H9 (cell line): ENCODE data around the gene TNFAIP3. TPM values are rescaled to one million over a fixed set of nuclear protein-coding genes. Genes with fewer than 3 reads are reported as not detected.
"Not testable (repeated sequence)": the region's sequence is repeated elsewhere in the genome, so short reads cannot be mapped to it uniquely, and the experiment has no call there.

Source experiments
- DNase-seq: peaks from one replicate; pipeline ENCODE4 v3.0.0-alpha.2; 2017
- H2AFZ ChIP-seq: one replicate; pipeline ENCODE4 v1.6.1; 2013; ENCODE audit warnings: mild to moderate bottlenecking, low read length, control low read depth, moderate library complexity
- H2AK5ac ChIP-seq: 2 replicates; pipeline ENCODE4 v1.6.1; 2013; ENCODE audit warnings: low read length, control low read depth, mixed read lengths; ENCODE audit not compliant: insufficient read length
- H2BK120ac ChIP-seq: one replicate; pipeline ENCODE4 v1.6.1; 2013; ENCODE audit warnings: low read depth, mild to moderate bottlenecking, low read length, control low read depth, inconsistent platforms; ENCODE audit not compliant: poor library complexity, severe bottlenecking
- H2BK12ac ChIP-seq: 2 replicates; pipeline ENCODE4 v1.6.1; 2013; ENCODE audit warnings: low read length, control low read depth, mixed read lengths, low read depth; ENCODE audit not compliant: insufficient read length
- H2BK15ac ChIP-seq: 2 replicates; pipeline ENCODE4 v1.6.1; 2013; ENCODE audit warnings: low read depth, low read length, control low read depth
- H2BK20ac ChIP-seq: one replicate; pipeline ENCODE4 v1.6.1; 2013; ENCODE audit warnings: low read depth, mild to moderate bottlenecking, low read length, control low read depth, inconsistent platforms; ENCODE audit not compliant: poor library complexity, severe bottlenecking
- H2BK5ac ChIP-seq: 2 replicates; pipeline ENCODE4 v1.6.1; 2013; ENCODE audit warnings: low read length, control low read depth, mixed read lengths; ENCODE audit not compliant: insufficient read length
- H3K14ac ChIP-seq: 2 replicates; pipeline ENCODE4 v1.6.1; 2013; ENCODE audit warnings: low read length, control low read depth; ENCODE audit not compliant: insufficient read depth
- H3K18ac ChIP-seq: 2 replicates; pipeline ENCODE4 v1.6.1; 2013; ENCODE audit warnings: low read depth, mild to moderate bottlenecking, mixed read lengths, low read length, control low read depth; ENCODE audit not compliant: insufficient read length
- H3K23ac ChIP-seq: 2 replicates; pipeline ENCODE4 v1.6.1; 2013; ENCODE audit warnings: low read length, control low read depth, mixed read lengths, low read depth; ENCODE audit not compliant: insufficient read length
- H3K23me2 ChIP-seq: 2 replicates; pipeline ENCODE4 v1.6.1; 2013; ENCODE audit warnings: low read depth, mild to moderate bottlenecking, mixed read lengths, low read length, control low read depth; ENCODE audit not compliant: insufficient read length, poor library complexity, severe bottlenecking
- H3K27ac ChIP-seq: 2 replicates; pipeline ENCODE4 v1.5.1; 2013; ENCODE audit warnings: low read length, control low read depth, mixed read lengths, low read depth; ENCODE audit not compliant: insufficient read length
- H3K27me3 ChIP-seq: 2 replicates; pipeline ENCODE4 v1.6.1; 2013; ENCODE audit warnings: low read length, control low read depth, inconsistent platforms; ENCODE audit not compliant: insufficient read depth
- H3K4ac ChIP-seq: 2 replicates; pipeline ENCODE4 v1.6.1; 2013; ENCODE audit warnings: low read depth, mild to moderate bottlenecking, control low read depth, inconsistent platforms, low read length, moderate library complexity
- H3K4me1 ChIP-seq: 2 replicates; pipeline ENCODE4 v1.6.1; 2013; ENCODE audit warnings: low read length, control low read depth, inconsistent platforms; ENCODE audit not compliant: insufficient read depth
- H3K4me2 ChIP-seq: 2 replicates; pipeline ENCODE4 v1.6.1; 2013; ENCODE audit warnings: low read length, control low read depth, mixed read lengths; ENCODE audit not compliant: insufficient read length, insufficient read depth
- H3K56ac ChIP-seq: 2 replicates; pipeline ENCODE4 v1.6.1; 2013; ENCODE audit warnings: low read depth, mild to moderate bottlenecking, mixed read lengths, low read length, control low read depth; ENCODE audit not compliant: insufficient read length
- H3K79me1 ChIP-seq: 2 replicates; pipeline ENCODE4 v1.6.1; 2013; ENCODE audit warnings: low read depth, mild to moderate bottlenecking, moderate library complexity, low read length, control low read depth, inconsistent platforms; ENCODE audit not compliant: insufficient read depth, poor library complexity, severe bottlenecking
- H3K79me2 ChIP-seq: 2 replicates; pipeline ENCODE4 v1.6.1; 2013; ENCODE audit warnings: low read length, control low read depth, inconsistent platforms; ENCODE audit not compliant: insufficient read depth
- H3K9ac ChIP-seq: 2 replicates; pipeline ENCODE4 v1.6.1; 2013; ENCODE audit warnings: low read length, control low read depth, mixed read lengths; ENCODE audit not compliant: insufficient read length; ENCODE audit errors: extremely low read depth
- H3K9me3 ChIP-seq: one replicate; pipeline ENCODE4 v1.6.1; 2013; ENCODE audit warnings: low read depth, low read length, inconsistent platforms; ENCODE audit not compliant: control insufficient read depth
- H3T11ph ChIP-seq: one replicate; pipeline ENCODE4 v1.6.1; 2013; ENCODE audit warnings: mild to moderate bottlenecking, low read length, control low read depth, inconsistent platforms
- H4K20me1 ChIP-seq: one replicate; pipeline ENCODE4 v1.6.1; 2013; ENCODE audit not compliant: control insufficient read depth, insufficient read length, insufficient read depth
- H4K5ac ChIP-seq: 2 replicates; pipeline ENCODE4 v1.6.1; 2013; ENCODE audit warnings: low read depth, mild to moderate bottlenecking, mixed read lengths, low read length, control low read depth; ENCODE audit not compliant: insufficient read length
- H4K8ac ChIP-seq: replicated peaks from 2 replicates; pipeline ENCODE4 v1.6.1; 2013; ENCODE audit warnings: low read length, control low read depth, mixed read lengths, low read depth; ENCODE audit not compliant: insufficient read length
- H4K91ac ChIP-seq: 2 replicates; pipeline ENCODE4 v1.6.1; 2013; ENCODE audit warnings: low read depth, mild to moderate bottlenecking, moderate library complexity, mixed read lengths, low read length, control low read depth; ENCODE audit not compliant: insufficient read length
- H3K27ac Mint-ChIP-seq, 3 experiments: 2 replicates in 2 of 3; 3 replicates in 1 of 3; pipeline ENCODE4 v1.8.0; 2020 to 2021; ENCODE audit warnings: mixed read lengths in 3 of 3, mild to moderate bottlenecking in 1 of 3, moderate library complexity in 1 of 3
- H3K27me3 Mint-ChIP-seq: 2 replicates; pipeline ENCODE4 v1.8.0; 2021; ENCODE audit warnings: low read depth, mild to moderate bottlenecking, moderate library complexity, mixed read lengths
- H3K36me3 Mint-ChIP-seq, 3 experiments: 2 replicates in 2 of 3; 3 replicates in 1 of 3; pipeline ENCODE4 v1.8.0; 2020 to 2021; ENCODE audit warnings: low read depth in 3 of 3, mixed read lengths in 3 of 3; ENCODE audit not compliant: insufficient read depth in 1 of 3
- H3K4me1 Mint-ChIP-seq, 2 experiments: 2 replicates each; pipeline ENCODE4 v1.8.0; 2020; ENCODE audit warnings: mixed read lengths in 2 of 2
- H3K4me3 Mint-ChIP-seq, 2 experiments: 2 replicates in 1 of 2; 3 replicates in 1 of 2; pipeline ENCODE4 v1.8.0; 2020 to 2021; ENCODE audit warnings: mild to moderate bottlenecking in 2 of 2, mixed read lengths in 2 of 2, moderate library complexity in 1 of 2
- H3K9me3 Mint-ChIP-seq, 2 experiments: 2 replicates in 1 of 2; 3 replicates in 1 of 2; pipeline ENCODE4 v1.8.0; 2020; ENCODE audit warnings: mild to moderate bottlenecking in 2 of 2, mixed read lengths in 2 of 2, moderate library complexity in 1 of 2
- WGBS: extraction: QIAGEN DNeasy Blood & Tissue Kit; methylation state at CpG from one replicate; pipeline ENCODE4 v1.1.7; 2013; ENCODE audit warnings: missing lambda C conversion rate, low lambda C conversion rate, mixed read lengths; ENCODE audit not compliant: insufficient read length; ENCODE audit errors: extremely low coverage; 5-methylcytosine and 5-hydroxymethylcytosine counted together
- total RNA-seq: library from RNA; stranded (reverse); gene quantifications from 2 replicates; pipeline ENCODE4 v1.2.1, GENCODE V29; 2021

Gene TNFAIP3
- total RNA-seq, 1 experiment from 2014 or later = 3.7 TPM

DNA sequence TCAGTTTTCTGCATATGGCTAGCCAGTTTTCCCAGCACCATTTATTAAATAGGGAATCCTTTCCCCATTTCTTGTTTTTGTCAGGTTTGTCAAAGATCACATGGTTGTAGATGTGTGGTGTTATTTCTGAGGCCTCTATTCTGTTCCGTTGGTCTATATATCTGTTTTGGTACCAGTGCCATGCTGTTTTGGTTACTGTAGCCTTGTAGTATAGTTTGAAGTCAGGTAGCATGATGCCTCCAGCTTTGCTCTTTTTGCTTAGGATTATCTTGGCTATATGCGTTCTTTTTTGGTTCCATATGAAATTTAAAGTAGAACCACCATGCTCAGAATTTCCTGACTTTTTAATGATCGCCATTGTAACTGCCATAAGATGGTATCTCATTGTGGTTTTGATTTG, 19.2 kb downstream of the TNFAIP3 start:
- H3K27ac ChIP-seq, H2BK12ac ChIP-seq, H2BK120ac ChIP-seq, H2AK5ac ChIP-seq, H3K4me2 ChIP-seq, H2AFZ ChIP-seq, H3K79me1 ChIP-seq, H3K27me3 Mint-ChIP-seq, H3K27me3 ChIP-seq, H3K27ac Mint-ChIP-seq, DNase-seq, H3K4me1 ChIP-seq, H3T11ph ChIP-seq, H3K14ac ChIP-seq, H4K8ac ChIP-seq, H3K4me3 Mint-ChIP-seq, H3K36me3 Mint-ChIP-seq, H2BK15ac ChIP-seq, H2BK5ac ChIP-seq, H4K5ac ChIP-seq, H3K4me1 Mint-ChIP-seq, H3K4ac ChIP-seq, H3K23me2 ChIP-seq, H3K9ac ChIP-seq, H3K56ac ChIP-seq, H2BK20ac ChIP-seq, H3K9me3 ChIP-seq, H3K79me2 ChIP-seq, H4K20me1 ChIP-seq, H3K23ac ChIP-seq, H4K91ac ChIP-seq, H3K18ac ChIP-seq: not testable (repeated sequence)
- no CpG with 5 or more reads among the region's 3 CpGs for WGBS
- H3K9me3 Mint-ChIP-seq = peaks cover 0 to 16% of the 10 kb centered on the region in 2 experiments; a peak in 3 of 5 replicates
